ENCODE results near the gene OR52H1. TPM values are rescaled to one million over a fixed set of nuclear protein-coding genes. Genes with fewer than 3 reads are reported as not detected.
A peak's percentile ranks its signal among the peaks of the same experiment; 100 is the strongest.
"Not testable (repeated sequence)": the region's sequence is repeated elsewhere in the genome, so short reads cannot be mapped to it uniquely, and the experiment has no call there.

OR52H1 gene
- not detected for total RNA-seq
- long read RNA-seq: 0 reads

GRCh38 chr11:5548440-5548839 lies at the start of gene OR52H1:
TSS of gene OR52H1 (minus strand) at chr11:5548540. CDS start at chr11:5545505, 3,035 bp downstream.
- ATAC-seq (ENCODE audit: poor library complexity) (no peak), DNase-seq (no peak)
- intact Hi-C loops (cut with DNase I): no loop called here

- intact Hi-C loops (cut with DNase I): no loop called here
- ATAC-seq (ENCODE audit: poor library complexity): no peak
Measured at GRCh38 chr11:5597953-5598352, 49.6 kb upstream of the OR52H1 start.

GRCh38 chr11:5596607-5597201 lies 48.4 kb upstream of the OR52H1 start, which contains the start of gene TRIM6:
TSS of gene TRIM6 (plus strand) at chr11:5596637. CDS start at chr11:5596898, 261 bp downstream.
- intact Hi-C loops (cut with DNase I): no loop called here
- DNase-seq (peak; percentile 66), ATAC-seq (ENCODE audit: poor library complexity) (peak; percentile 68)

More at GRCh38 chr11:5597953-5598352, 49.6 kb upstream of the OR52H1 start:
- DNase-seq: no peak

- ATAC-seq (ENCODE audit: poor library complexity) (no peak), DNase-seq (no peak)
- intact Hi-C loops (cut with DNase I): no loop called here
Measured at GRCh38 chr11:5593146-5593545, 44.8 kb upstream of the OR52H1 start.

- ATAC-seq (ENCODE audit: poor library complexity) (no peak), DNase-seq (no peak)
- intact Hi-C loops (cut with DNase I): no loop called here
Measured at GRCh38 chr11:5592615-5593014, 44.3 kb upstream of the OR52H1 start.

GRCh38 chr11:5591613-5592012 lies 43.3 kb upstream of the OR52H1 start:
- intact Hi-C loops (cut with DNase I): no loop called here
- no peak for DNase-seq
- no peak for ATAC-seq (ENCODE audit: poor library complexity)

- ATAC-seq (ENCODE audit: poor library complexity); DNase-seq; intact Hi-C loops (cut with DNase I): not testable (repeated sequence)
Measured at GRCh38 chr11:5589906-5590305, 41.6 kb upstream of the OR52H1 start.

- ATAC-seq (ENCODE audit: poor library complexity); DNase-seq; intact Hi-C loops (cut with DNase I): not testable (repeated sequence)
Measured at GRCh38 chr11:5584458-5584857, 36.1 kb upstream of the OR52H1 start.

GRCh38 chr11:5581014-5581413 lies 32.7 kb upstream of the OR52H1 start:
- ATAC-seq (ENCODE audit: poor library complexity): no peak
- intact Hi-C loops (cut with DNase I): no loop called here
- no peak for DNase-seq

GRCh38 chr11:5580577-5580976 lies 32.2 kb upstream of the OR52H1 start, which contains the start of gene OR52B6:
TSS of gene OR52B6 (plus strand) at chr11:5580877. CDS start at chr11:5580877, 0 bp downstream.
- DNase-seq (no peak), ATAC-seq (ENCODE audit: poor library complexity) (no peak)
- intact Hi-C loops (cut with DNase I): no loop called here

- DNase-seq (no peak), ATAC-seq (ENCODE audit: poor library complexity) (no peak)
- intact Hi-C loops (cut with DNase I): no loop called here
Measured at GRCh38 chr11:5577101-5577500, 28.8 kb upstream of the OR52H1 start.

- ATAC-seq (ENCODE audit: poor library complexity) (no peak), DNase-seq (no peak)
- intact Hi-C loops (cut with DNase I): no loop called here
Measured at GRCh38 chr11:5575152-5575551, 26.8 kb upstream of the OR52H1 start.

- DNase-seq (no peak), ATAC-seq (ENCODE audit: poor library complexity) (no peak)
Measured at GRCh38 chr11:5574654-5575053, 26.3 kb upstream of the OR52H1 start.

GRCh38 chr11:5564259-5565019 lies 16.1 kb upstream of the OR52H1 start:
- no peak for DNase-seq
- ATAC-seq (ENCODE audit: poor library complexity): no peak
- intact Hi-C loops (cut with DNase I): no loop called here

More at GRCh38 chr11:5574654-5575053, 26.3 kb upstream of the OR52H1 start:
- intact Hi-C loops (cut with DNase I): no loop called here

- intact Hi-C loops (cut with DNase I): no loop called here
- DNase-seq (no peak), ATAC-seq (ENCODE audit: poor library complexity) (no peak)
Measured at GRCh38 chr11:5557751-5558150, 9.4 kb upstream of the OR52H1 start.

GRCh38 chr11:5556596-5557188 lies 8.4 kb upstream of the OR52H1 start:
- ATAC-seq (ENCODE audit: poor library complexity): no peak
- intact Hi-C loops (cut with DNase I): no loop called here
- no peak for DNase-seq

GRCh38 chr11:5553343-5553742 lies 5.0 kb upstream of the OR52H1 start:
- intact Hi-C loops (cut with DNase I): no loop called here
- ATAC-seq (ENCODE audit: poor library complexity) (no peak), DNase-seq (no peak)

GRCh38 chr11:5550440-5551095 lies 2.2 kb upstream of the OR52H1 start:
- no peak for DNase-seq
- intact Hi-C loops (cut with DNase I): no loop called here
- no peak for ATAC-seq (ENCODE audit: poor library complexity)

GRCh38 chr11:5547982-5548381 lies 358 bp downstream of the OR52H1 start:
- intact Hi-C loops (cut with DNase I): no loop called here
- DNase-seq (no peak), ATAC-seq (ENCODE audit: poor library complexity) (no peak)
